ENCODE measurements around the gene FBRSL1.

- no peak for TF ChIP-seq POLR2A (IDR thresholded peaks at IDR 0.05)
- TF ChIP-seq CTCF (IDR thresholded peaks at IDR 0.05), result no peak
- TF ChIP-seq EP300 (IDR thresholded peaks at IDR 0.05), result no peak
- no peak for TF ChIP-seq POLR2AphosphoS5 (IDR thresholded peaks at IDR 0.05)
Measured at GRCh38 chr12:132483208-132483607, 6.7 kb upstream of the FBRSL1 start.

Data from sigmoid colon (tissue), 4 donors.